Lower leg skin (tissue), 3 donors: ENCODE data around the gene TOP2B.

Experiments
- CTCF ChIP-seq, 3 donors: fragments of 450-650 bp; IDR thresholded peaks; one replicate each; pipeline ENCODE4 v1.5.1; 2016; ENCODE audit warnings: antibody characterized with exemption in 3 of 3, mild to moderate bottlenecking in 3 of 3, moderate library complexity in 2 of 3
- POLR2A ChIP-seq, 2 donors: fragments of 450-650 bp; IDR thresholded peaks; one replicate each; pipeline ENCODE4 v1.6.1; 2016 to 2017; ENCODE audit warnings: antibody characterized with exemption in 2 of 2, mild to moderate bottlenecking in 1 of 2, moderate library complexity in 1 of 2

DNA sequence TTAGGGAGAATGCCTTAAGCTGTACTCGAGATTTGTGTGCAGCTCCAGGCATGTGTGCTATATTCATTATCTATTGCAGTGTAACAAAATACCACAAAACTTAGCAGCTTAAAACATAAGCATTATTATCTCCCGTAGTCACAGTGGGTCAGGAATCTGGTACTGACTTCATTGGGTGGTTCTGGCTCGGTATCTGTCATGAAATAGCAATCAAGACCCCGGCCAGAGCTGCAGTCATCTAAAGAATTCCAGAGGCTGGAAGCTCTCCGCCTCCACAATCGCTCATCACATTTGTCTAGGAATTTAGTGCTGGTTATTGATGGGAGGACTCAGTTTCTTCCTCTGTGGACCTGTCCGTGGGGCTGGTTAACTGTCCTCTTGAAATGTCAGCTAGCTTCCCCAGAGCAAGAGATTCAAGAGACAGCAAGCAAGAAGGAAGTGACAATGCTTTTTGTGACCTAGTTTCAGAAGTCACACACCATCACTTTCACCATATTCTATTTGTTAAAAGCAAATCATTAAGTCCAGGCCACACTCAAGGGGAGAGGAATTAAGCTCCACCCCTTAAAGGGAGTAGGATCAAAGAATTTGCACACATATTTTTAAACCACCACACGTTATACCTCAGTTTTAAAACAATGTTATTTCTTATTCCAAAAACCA lies 76.1 kb downstream of the TOP2B start:
- no peak for TF ChIP-seq POLR2A (IDR thresholded peaks at IDR 0.05)
- no peak for TF ChIP-seq CTCF (IDR thresholded peaks at IDR 0.05)
